Right ventricle myocardium inferior (tissue), 1 donor: ENCODE data around the gene MTCL1. TPM values are rescaled to one million over a fixed set of nuclear protein-coding genes. Genes with fewer than 3 reads are reported as not detected.

Experiments
- ATAC-seq: fragments of 200-7000 bp; cut with Tn5 transposase; one replicate; pipeline ENCODE4 v1.9.1; 2020; ENCODE audit warnings: mild to moderate bottlenecking, moderate library complexity
- DNase-seq: peaks from one replicate; pipeline ENCODE4 v3.0.0; 2021; ENCODE audit errors: missing footprints
- intact Hi-C: fragments of 100-400 bp; cut with DNase I; formaldehyde crosslinking; loops from one replicate; pipeline ENCODE4 v1.11.0; 2022
- total RNA-seq: library from RNA; stranded (reverse); fragmentation: NEBNext Ultra II Directional; extraction: Animal tissue kit (Norgen Biotek cat#: 25700); gene quantifications from one replicate; pipeline ENCODE4 v1.2.1, GENCODE V29; 2021
- donor health status: DM: no; HTN: yes; CAD: no; lungs with severe emphysema.

MTCL1 gene
- total RNA-seq, 1 donor from 2014 or later = 7.0 TPM

- DNase-seq (no peak), ATAC-seq (no peak)
- intact Hi-C loops = no loop called here
Measured at GRCh38 chr18:8795586-8796325, 90.4 kb downstream of the MTCL1 start.

GRCh38 chr18:8797206-8797605 lies 91.8 kb downstream of the MTCL1 start:
- DNase-seq (no peak), ATAC-seq (no peak)
- intact Hi-C loops = no loop called here

GRCh38 chr18:8799001-8799400 lies 93.6 kb downstream of the MTCL1 start:
- intact Hi-C loops = no loop called here
- ATAC-seq = no peak

GRCh38 chr18:8799596-8800441 lies 94.5 kb downstream of the MTCL1 start:
- DNase-seq (no peak), ATAC-seq (no peak)
- intact Hi-C loops = no loop called here

More at GRCh38 chr18:8799001-8799400, 93.6 kb downstream of the MTCL1 start:
- no peak for DNase-seq

DNA sequence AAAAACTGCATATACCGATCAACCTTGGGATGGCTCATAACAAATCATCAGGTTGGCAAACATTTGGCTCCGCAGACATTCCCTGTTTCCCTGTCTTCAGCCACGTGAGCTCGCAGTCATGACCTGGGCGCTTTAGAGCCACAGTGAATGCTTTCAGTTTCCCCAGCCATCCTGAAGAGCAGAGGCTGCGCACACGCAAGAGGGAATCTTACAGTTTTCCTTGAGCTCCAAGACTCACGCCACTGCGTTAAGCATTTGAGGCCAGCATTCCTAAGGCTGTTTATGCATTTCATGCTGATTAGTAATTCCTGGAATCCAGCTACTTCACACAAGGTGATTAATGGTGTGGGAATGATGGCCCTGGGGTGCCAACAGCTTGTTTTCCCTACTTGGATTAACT lies 95.1 kb downstream of the MTCL1 start:
- intact Hi-C loops = no loop called here
- ATAC-seq (no peak), DNase-seq (no peak)

GRCh38 chr18:8800876-8801262 lies 95.5 kb downstream of the MTCL1 start:
- ATAC-seq (no peak), DNase-seq (no peak)
- intact Hi-C loops = no loop called here

DNA sequence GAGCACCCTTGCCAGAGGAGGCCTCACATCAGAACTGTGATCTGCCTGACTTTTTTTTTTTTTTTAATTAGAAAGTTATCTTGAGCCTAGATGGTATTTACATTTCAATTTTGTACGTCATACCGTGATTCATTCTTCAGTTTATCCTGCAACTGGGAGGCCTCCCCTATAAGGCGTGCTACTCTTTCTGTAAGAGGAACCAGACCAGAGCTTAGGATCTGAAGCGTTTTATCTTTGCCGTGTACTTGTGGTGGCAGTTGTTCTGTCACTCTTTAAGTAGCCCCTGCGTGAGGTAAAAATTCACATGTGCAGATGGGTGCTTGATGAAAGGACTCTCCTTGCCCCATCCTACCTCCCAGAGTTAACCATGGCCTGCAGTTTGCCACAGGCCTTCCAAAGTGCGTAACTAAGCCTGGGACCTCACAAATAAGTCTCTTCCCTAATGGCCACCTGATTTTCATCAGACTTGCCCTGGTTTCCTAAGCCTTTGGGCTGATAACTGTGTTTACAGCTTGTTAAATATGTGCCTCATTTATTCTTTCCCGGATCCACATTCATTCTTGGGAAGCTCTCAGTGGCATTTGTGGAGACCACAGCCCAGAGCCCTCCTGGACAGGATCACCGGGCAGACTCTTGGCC lies 96.0 kb downstream of the MTCL1 start:
- intact Hi-C loops = no loop called here
- no peak for ATAC-seq

GRCh38 chr18:8802017-8802672 lies 96.8 kb downstream of the MTCL1 start:
- DNase-seq (no peak), ATAC-seq (no peak)
- intact Hi-C loops = no loop called here

More for the DNA sequence above, 96.0 kb downstream of the MTCL1 start:
- DNase-seq = no peak

- intact Hi-C loops = no loop called here
- no peak for DNase-seq
- ATAC-seq = no peak
Measured at GRCh38 chr18:8803063-8803795, 97.9 kb downstream of the MTCL1 start.

- ATAC-seq (no peak), DNase-seq (no peak)
- intact Hi-C loops = no loop called here
Measured at GRCh38 chr18:8803957-8804356, 98.6 kb downstream of the MTCL1 start.

- ATAC-seq (no peak), DNase-seq (no peak)
- intact Hi-C loops = no loop called here
Measured at GRCh38 chr18:8805552-8805951, 100.2 kb downstream of the MTCL1 start.

GRCh38 chr18:8806100-8806797 lies 100.9 kb downstream of the MTCL1 start:
- ATAC-seq = no peak
- intact Hi-C loops = no loop called here

GRCh38 chr18:8806798-8807487 lies 101.6 kb downstream of the MTCL1 start:
- no peak for ATAC-seq

More at GRCh38 chr18:8806100-8806797, 100.9 kb downstream of the MTCL1 start:
- DNase-seq = no peak

DNA sequence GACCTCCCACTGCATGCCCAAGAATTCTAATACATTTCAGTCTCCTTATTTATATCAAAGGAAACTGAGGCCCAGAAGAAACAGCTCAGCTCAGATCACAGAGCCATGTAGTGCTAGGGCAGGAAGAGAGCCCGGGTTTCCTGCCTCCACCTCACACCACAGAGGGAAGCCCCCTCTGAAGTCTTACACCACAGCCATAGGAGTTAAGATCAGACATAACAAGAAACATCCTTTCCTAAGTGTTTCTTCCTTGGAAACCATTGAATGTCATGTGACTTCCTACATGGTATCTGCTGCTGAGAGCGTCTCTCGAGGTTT lies 102.1 kb downstream of the MTCL1 start:
- ATAC-seq (no peak), DNase-seq (no peak)
- intact Hi-C loops = no loop called here

More at GRCh38 chr18:8806798-8807487, 101.6 kb downstream of the MTCL1 start:
- intact Hi-C loops = no loop called here
- no peak for DNase-seq

GRCh38 chr18:8808001-8808400 lies 102.6 kb downstream of the MTCL1 start:
- DNase-seq = no peak
- intact Hi-C loops = no loop called here
- ATAC-seq = no peak

GRCh38 chr18:8809514-8809913 lies 104.2 kb downstream of the MTCL1 start:
- intact Hi-C loops = no loop called here
- no peak for ATAC-seq
- DNase-seq = peak; percentile 64

- intact Hi-C loops = no loop called here
- DNase-seq (no peak), ATAC-seq (no peak)
Measured at GRCh38 chr18:8810157-8810556, 104.8 kb downstream of the MTCL1 start.
